HUES48 (cell line): ENCODE results near the gene LY86.

Source experiments
- H3K27ac ChIP-seq: one replicate; pipeline ENCODE4 v1.7.0; 2013; ENCODE audit warnings: low read depth, low read length, inconsistent platforms
- H3K27me3 ChIP-seq: 2 replicates; pipeline ENCODE4 v1.6.1; 2013; ENCODE audit warnings: mild to moderate bottlenecking, low read length; ENCODE audit not compliant: control insufficient read depth, insufficient read depth
- H3K36me3 ChIP-seq: 2 replicates; pipeline ENCODE4 v1.6.1; 2013; ENCODE audit warnings: low read length; ENCODE audit not compliant: control insufficient read depth, insufficient read depth
- H3K4me1 ChIP-seq: 2 replicates; pipeline ENCODE4 v1.6.1; 2013; ENCODE audit warnings: mild to moderate bottlenecking, low read length; ENCODE audit not compliant: control insufficient read depth, insufficient read depth
- H3K4me3 ChIP-seq: 2 replicates; pipeline ENCODE4 v1.5.1; 2013; ENCODE audit warnings: mild to moderate bottlenecking, low read depth, low read length
- H3K9ac ChIP-seq: 2 replicates; pipeline ENCODE4 v1.6.1; 2013; ENCODE audit warnings: mild to moderate bottlenecking, low read depth, low read length, moderate library complexity
- H3K9me3 ChIP-seq: 2 replicates; pipeline ENCODE4 v1.6.1; 2013; ENCODE audit warnings: low read length; ENCODE audit not compliant: control insufficient read depth, insufficient read depth

LY86 gene

DNA sequence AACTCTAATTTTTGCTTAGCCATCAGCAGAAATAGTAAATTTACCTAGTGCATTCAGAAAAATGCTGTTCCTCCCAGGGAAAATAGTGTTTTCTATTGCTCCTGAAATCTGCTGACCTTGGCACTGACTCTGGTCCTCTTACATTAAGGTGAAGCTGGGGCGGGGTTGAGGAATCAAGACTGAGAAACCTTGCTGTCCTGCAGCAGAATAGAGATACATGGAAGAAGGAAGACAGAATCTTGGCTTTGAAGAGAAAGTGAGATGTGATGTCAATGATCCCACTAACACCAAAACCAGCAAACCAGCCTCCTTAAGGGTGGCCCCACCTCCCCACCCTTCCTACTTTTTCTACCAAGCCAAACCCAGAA lies 840 bp upstream of the LY86 start:
- Histone ChIP-seq H3K27ac (no peak overlapping the region), H3K27me3 (no peaks in the 10 kb centered on the region), H3K36me3 (no peaks in the 10 kb centered on the region), H3K9ac (no peak overlapping the region), H3K4me1 (no peaks in the 10 kb centered on the region), H3K9me3 (no peaks in the 10 kb centered on the region), H3K4me3 (no peak overlapping the region)

DNA sequence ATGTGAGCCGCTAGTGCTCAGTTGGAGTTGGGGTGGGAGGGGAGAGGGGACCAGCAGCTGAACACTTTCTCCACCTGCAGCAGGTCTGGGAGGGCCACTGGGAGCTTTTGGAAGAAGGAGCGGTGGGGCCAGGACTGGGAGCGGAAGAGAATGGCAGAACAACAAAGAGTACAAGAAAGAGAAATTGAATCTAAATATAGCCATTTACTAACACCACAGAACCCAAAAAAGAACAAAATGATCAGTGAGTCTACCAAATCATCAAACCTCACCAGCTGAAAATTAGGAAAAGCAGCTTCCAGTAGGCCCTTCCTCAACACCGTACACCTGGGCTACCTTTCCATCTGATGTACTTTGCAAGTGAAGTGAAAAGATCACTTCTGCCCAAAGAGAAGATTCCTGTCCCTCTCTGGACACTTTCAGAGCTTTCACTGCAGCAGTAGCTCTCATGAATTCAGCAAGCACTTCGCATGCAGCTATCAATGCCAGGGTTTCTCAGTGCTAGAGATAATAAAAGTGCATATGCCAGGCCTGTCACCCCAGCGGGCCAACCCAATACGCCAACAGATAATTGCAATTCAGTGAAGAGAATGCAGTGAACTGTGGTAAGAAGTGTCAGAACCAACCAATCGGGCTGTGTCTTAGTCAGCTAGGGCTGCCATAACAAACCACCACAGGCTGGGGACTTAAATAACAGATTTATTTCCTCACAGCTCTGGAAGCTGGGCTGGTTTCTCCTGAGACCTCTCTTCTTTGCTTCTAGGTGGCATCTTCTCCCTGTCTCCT lies 597 bp downstream of the LY86 start:
- H3K9ac ChIP-seq = no peak overlapping the region
- no peaks in the 10 kb centered on the region for H3K36me3 ChIP-seq
- no peak overlapping the region for H3K4me3 ChIP-seq
- H3K27me3 ChIP-seq = no peaks in the 10 kb centered on the region
- H3K27ac ChIP-seq = no peak overlapping the region
- no peaks in the 10 kb centered on the region for H3K9me3 ChIP-seq
- no peaks in the 10 kb centered on the region for H3K4me1 ChIP-seq

DNA sequence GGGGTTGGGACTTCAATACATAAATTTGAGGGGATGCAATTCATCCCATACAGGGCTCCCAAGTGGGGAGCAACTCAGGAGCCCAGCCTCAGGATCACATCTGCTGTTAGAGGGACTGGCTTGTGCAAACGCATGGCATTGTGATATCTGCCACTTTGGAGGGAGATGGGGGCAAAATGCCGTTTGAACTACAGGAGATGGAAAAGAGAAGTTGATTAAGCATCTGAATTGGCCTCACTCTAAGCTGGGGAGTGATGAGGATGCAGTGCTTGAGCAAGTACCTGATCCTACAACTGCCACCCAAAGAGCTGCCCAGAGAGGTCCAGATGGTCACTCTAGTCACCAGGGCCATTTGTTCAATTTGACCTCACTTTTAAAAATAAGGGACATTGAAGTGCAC lies 2.0 kb downstream of the LY86 start:
- no peaks in the 10 kb centered on the region for H3K36me3 ChIP-seq
- no peak overlapping the region for H3K9ac ChIP-seq
- H3K9me3 ChIP-seq = no peaks in the 10 kb centered on the region
- H3K4me1 ChIP-seq = no peaks in the 10 kb centered on the region
- no peaks in the 10 kb centered on the region for H3K27me3 ChIP-seq
- H3K4me3 ChIP-seq = no peak overlapping the region
- no peak overlapping the region for H3K27ac ChIP-seq

DNA sequence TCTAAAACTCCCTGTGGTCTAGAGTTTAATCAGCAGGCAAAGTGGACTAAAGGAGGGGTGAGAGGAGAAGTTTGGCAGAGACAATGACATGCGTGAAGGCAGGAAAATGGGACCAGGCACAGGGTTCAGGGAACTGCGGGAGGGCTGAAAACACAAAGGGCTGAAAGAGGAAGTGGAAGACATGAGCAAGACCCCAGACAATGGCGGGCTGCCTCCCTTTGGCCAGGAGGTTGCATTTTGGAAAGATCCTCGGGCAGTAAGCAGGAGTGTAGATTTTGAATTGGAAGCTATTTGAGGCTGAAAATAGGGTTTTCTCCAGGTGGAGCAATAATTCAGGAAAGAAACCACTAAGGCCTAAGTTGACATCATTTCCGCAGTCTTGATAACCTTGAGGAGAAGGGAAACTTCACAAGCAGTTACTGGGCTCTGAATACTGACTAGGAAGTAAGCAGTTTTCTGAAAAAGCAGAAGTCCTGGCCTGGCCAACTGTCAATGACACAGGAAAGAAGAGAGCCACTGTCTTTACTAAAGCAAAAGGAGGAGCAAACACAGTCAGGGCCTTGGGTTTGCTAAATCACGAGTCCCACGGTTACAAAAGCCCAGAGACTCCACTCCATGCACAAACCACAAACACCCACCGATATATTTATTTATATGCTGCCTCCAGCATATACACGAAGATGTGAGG lies 3.4 kb downstream of the LY86 start:
- no peaks in the 10 kb centered on the region for H3K4me1 ChIP-seq
- H3K9ac ChIP-seq = no peak overlapping the region
- no peaks in the 10 kb centered on the region for H3K27me3 ChIP-seq
- no peak overlapping the region for H3K27ac ChIP-seq
- no peak overlapping the region for H3K4me3 ChIP-seq
- no peaks in the 10 kb centered on the region for H3K36me3 ChIP-seq
- H3K9me3 ChIP-seq = no peaks in the 10 kb centered on the region

DNA sequence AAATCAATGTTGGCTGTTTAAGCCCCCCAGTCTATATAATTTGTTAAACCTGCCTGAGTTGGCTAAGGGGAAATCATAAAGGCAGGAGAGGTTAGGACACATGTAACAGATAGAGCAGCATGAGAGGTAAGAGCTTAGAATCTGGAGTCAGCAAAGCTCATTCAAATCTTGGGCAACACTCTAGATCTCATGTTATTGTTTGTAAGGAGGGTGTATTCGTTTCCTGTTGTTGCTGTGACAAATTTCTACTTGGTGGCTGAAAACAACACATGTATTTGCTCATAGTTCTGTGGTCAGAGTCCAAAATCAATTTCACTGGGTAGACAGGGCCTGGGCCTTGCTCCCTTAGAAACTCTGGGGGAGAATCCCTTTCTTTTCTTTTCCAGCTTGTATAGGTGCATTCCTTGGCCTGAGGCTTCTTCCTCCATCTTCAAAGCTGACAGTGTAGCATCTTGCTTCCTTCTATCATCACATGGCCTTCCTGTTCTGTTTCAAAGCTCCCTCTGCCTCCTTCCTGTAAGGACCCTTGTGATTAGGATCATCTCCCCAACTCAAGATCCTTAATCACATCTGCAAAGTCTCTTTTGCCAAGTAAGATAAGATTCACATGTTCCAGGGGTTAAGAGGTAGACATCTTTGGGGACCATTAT lies 4.4 kb downstream of the LY86 start:
- Histone ChIP-seq H3K4me1 (no peaks in the 10 kb centered on the region), H3K9ac (no peak overlapping the region), H3K36me3 (no peaks in the 10 kb centered on the region), H3K27ac (no peak overlapping the region), H3K4me3 (no peak overlapping the region), H3K27me3 (no peaks in the 10 kb centered on the region), H3K9me3 (no peaks in the 10 kb centered on the region)

DNA sequence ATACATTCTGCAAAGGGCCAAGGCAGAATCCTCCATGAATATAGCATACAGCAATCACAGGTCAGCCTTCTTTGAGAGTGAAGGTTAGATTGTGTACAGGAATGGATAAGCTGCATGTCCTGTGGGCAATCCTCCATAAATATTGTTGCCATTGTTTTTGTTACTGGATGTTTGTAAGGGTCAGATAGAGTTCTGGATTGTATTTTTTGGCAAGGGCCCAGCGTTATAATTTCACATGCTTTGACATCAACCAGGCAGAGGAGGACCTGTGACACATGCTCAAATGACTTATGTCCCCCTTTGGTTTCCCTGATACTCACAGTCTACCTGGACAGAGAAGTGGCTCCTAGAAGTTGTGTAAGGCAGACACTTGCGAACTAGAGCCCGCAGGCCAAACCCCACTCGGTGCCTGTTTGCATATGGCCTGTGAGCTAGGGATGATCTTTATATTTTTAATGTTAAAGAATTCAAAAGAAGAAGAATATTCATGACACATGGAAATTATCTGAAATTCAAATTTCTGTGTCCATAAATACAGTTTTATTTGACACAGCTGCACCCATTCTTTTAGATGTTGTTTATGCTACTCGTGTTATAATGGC lies 5.4 kb downstream of the LY86 start:
- Histone ChIP-seq H3K36me3 (no peaks in the 10 kb centered on the region), H3K4me3 (no peak overlapping the region), H3K9ac (no peak overlapping the region), H3K27me3 (no peaks in the 10 kb centered on the region), H3K27ac (no peak overlapping the region), H3K9me3 (no peaks in the 10 kb centered on the region), H3K4me1 (no peaks in the 10 kb centered on the region)

DNA sequence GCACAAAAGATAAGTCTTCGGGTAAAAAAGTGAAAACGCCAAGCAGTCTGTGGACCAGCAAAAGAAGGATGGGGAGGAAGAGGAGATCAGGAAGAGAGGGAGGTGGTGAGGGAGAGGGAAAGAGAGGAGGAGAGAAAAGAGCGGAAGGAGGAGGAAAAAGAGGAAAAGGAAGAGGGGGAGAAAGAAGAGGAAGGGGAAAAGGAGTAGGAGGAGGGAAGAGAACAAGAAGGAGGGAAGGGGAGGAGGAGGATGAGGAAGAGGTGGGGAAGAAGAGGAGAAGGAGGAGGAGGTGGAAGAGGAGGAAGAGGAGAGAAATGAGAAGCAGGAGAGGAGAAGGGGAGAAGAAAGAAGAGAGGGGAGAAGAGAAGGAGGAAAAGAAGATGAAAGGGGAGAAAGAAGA lies 6.5 kb downstream of the LY86 start:
- H3K27me3 ChIP-seq = no peaks in the 10 kb centered on the region
- H3K27ac ChIP-seq = no peak overlapping the region
- H3K36me3 ChIP-seq = no peaks in the 10 kb centered on the region
- no peak overlapping the region for H3K4me3 ChIP-seq
- H3K4me1 ChIP-seq = no peaks in the 10 kb centered on the region
- H3K9me3 ChIP-seq = no peaks in the 10 kb centered on the region
- no peak overlapping the region for H3K9ac ChIP-seq

DNA sequence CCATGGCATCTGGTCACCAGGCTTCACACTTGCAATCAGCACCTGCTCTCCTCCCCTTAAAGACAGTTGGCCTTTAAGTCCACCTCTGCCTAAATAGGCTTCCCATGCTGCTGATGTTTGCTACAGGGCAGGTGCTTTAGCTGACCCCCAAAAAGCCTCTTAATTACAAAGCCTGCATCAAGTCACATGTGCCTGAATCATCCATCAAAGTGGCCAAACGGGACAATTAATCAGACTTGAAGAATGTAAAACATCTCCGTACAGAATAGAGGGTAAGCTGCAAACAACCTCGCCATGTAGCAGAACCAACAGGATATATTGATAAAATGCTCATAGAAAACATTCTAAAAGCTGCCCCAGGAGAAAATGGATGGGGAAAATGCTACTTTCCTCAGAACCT lies 7.4 kb downstream of the LY86 start:
- Histone ChIP-seq H3K9me3 (no peaks in the 10 kb centered on the region), H3K9ac (no peak overlapping the region), H3K27me3 (no peaks in the 10 kb centered on the region), H3K36me3 (no peaks in the 10 kb centered on the region), H3K4me1 (peaks cover 4% of the 10 kb centered on the region), H3K27ac (no peak overlapping the region), H3K4me3 (no peak overlapping the region)

DNA sequence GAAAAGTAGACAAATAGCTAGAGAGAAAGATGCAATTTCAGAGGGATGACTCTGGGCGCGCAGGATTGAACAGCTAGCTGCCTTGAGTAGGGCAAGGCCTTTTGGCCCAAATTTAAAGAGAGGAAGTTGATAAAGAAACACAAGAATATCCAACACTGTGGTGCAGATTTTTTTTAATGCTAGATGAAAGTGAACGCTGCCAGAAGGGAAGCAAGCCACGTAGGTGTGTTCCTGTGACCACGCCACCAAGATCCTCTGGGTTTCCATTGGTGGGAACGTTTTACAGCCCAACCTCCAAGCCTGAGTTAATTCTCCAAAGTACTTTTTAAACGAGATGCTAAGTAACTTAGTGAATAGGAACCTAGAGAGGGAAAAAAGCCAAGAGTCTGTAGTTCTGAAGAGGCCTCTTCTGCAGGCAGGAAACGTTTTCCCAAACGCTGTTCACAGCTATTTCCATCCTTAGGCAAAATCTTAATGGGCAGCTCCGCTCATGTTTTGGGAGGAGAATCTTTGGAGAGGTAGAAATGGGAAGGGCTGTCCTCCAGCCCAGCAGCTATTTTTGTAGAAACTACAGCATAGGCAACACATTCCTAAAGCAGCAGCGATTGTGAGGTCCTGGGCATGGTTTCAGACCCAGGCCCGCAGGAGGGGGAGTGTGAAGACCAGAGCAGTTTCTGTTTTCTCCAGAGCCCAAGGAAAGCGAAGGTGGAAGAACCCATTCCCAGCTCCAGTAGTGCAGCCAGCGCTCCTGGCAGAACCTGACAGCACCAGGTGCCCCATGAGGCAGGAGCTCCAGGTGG lies 8.2 kb downstream of the LY86 start:
- no peak overlapping the region for H3K27ac ChIP-seq
- no peaks in the 10 kb centered on the region for H3K9me3 ChIP-seq

DNA sequence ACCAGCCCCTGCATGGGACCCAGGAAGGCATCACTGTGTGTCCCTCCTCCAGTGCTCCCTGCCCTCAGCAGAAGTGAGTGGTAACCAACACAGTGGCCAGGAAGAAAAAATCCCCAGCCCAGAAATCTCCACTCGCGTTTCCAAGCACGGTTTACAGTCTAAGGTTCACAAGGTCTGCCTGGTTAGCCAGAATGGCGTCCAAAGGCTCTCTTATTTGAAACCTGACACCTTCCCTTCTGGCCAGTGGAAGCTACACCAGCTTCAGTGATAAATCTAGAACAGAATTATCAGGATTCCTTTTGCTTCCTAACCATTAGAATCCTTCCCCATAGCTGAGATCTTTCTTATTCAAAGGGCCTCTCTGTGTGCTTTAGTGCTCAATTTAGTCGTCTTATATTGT lies 9.2 kb downstream of the LY86 start:
- Histone ChIP-seq H3K27me3 (no peaks in the 10 kb centered on the region), H3K27ac (no peak overlapping the region), H3K4me3 (no peak overlapping the region), H3K36me3 (no peaks in the 10 kb centered on the region), H3K9ac (no peak overlapping the region), H3K4me1 (peaks cover 6% of the 10 kb centered on the region), H3K9me3 (no peaks in the 10 kb centered on the region)

More for the DNA sequence above, 8.2 kb downstream of the LY86 start:
- Histone ChIP-seq H3K4me1 (peaks cover 6% of the 10 kb centered on the region), H3K4me3 (no peak overlapping the region), H3K36me3 (no peaks in the 10 kb centered on the region), H3K9ac (no peak overlapping the region), H3K27me3 (no peaks in the 10 kb centered on the region)
